ENCODE measurements around the gene C5. TPM values are rescaled to one million over a fixed set of nuclear protein-coding genes. Genes with fewer than 3 reads are reported as not detected.

Gene C5
- total and polyA plus RNA-seq, 2 donors (not counting 1 experiment from before 2014, with no cell fraction given): 1.9 to 7.3 TPM

- Histone ChIP-seq H2AFZ (ENCODE audit: low read length) (no peak overlapping the region), H3K79me2 (ENCODE audit: control insufficient read depth, insufficient read depth, low read length) (no peaks in the 10 kb centered on the region), H3K4me1 (ENCODE audit: control insufficient read depth, extremely low read depth, insufficient read depth, low read length) (peaks cover 2% of the 10 kb centered on the region), H3K4me2 (ENCODE audit: extremely low read depth, insufficient read depth, low read length) (no peak overlapping the region), H3K9ac (ENCODE audit: insufficient read depth, low read length) (no peak overlapping the region), H3K9me3 (ENCODE audit: control insufficient read depth, insufficient read depth, low read depth, low read length) (no peaks in the 10 kb centered on the region), H3K27me3 (ENCODE audit: control insufficient read depth, insufficient read depth, low read length) (no peaks in the 10 kb centered on the region), H3K4me3 (replicated peaks in 1 of 4; ENCODE audit: control extremely low read depth in 1 of 4, insufficient read depth in 1 of 4, low read depth in 3 of 4, low read length in 4 of 4) (no peak overlapping the region), H3K36me3 (ENCODE audit: control insufficient read depth, insufficient read depth, low read length) (no peaks in the 10 kb centered on the region), H4K20me1 (ENCODE audit: control insufficient read depth, extremely low read depth, insufficient read depth, low read length) (no peaks in the 10 kb centered on the region), H3K27ac (ENCODE audit: insufficient read depth, low read length) (no peak overlapping the region)
- DNase-seq (ENCODE audit: low read depth in 2 of 2): no peak
- TF ChIP-seq CTCF (conservative IDR thresholded peaks at IDR 0.05 in 1 of 2, IDR thresholded peaks at IDR 0.05 in 1 of 2; ENCODE audit: low read depth in 1 of 2, low read length in 2 of 2) (no peak), EZH2 (IDR thresholded peaks at IDR 0.05; ENCODE audit: low read length, missing control alignments) (no peak)
Measured at GRCh38 chr9:121026768-121027167, 23.3 kb downstream of the C5 start.

GRCh38 chr9:121026260-121026691 lies 23.8 kb downstream of the C5 start:
- Histone ChIP-seq H3K9me3 (ENCODE audit: control insufficient read depth, insufficient read depth, low read depth, low read length) (no peaks in the 10 kb centered on the region), H3K4me1 (ENCODE audit: control insufficient read depth, extremely low read depth, insufficient read depth, low read length) (peaks cover 2% of the 10 kb centered on the region), H3K27ac (ENCODE audit: insufficient read depth, low read length) (no peak overlapping the region), H3K36me3 (ENCODE audit: control insufficient read depth, insufficient read depth, low read length) (no peaks in the 10 kb centered on the region), H3K79me2 (ENCODE audit: control insufficient read depth, insufficient read depth, low read length) (no peaks in the 10 kb centered on the region), H3K27me3 (ENCODE audit: control insufficient read depth, insufficient read depth, low read length) (no peaks in the 10 kb centered on the region), H3K4me3 (replicated peaks in 1 of 4; ENCODE audit: control extremely low read depth in 1 of 4, insufficient read depth in 1 of 4, low read depth in 3 of 4, low read length in 4 of 4) (no peak overlapping the region), H2AFZ (ENCODE audit: low read length) (no peak overlapping the region), H3K9ac (ENCODE audit: insufficient read depth, low read length) (no peak overlapping the region), H4K20me1 (ENCODE audit: control insufficient read depth, extremely low read depth, insufficient read depth, low read length) (no peaks in the 10 kb centered on the region), H3K4me2 (ENCODE audit: extremely low read depth, insufficient read depth, low read length) (no peak overlapping the region)
- no peak for TF ChIP-seq CTCF (conservative IDR thresholded peaks at IDR 0.05 in 1 of 2, IDR thresholded peaks at IDR 0.05 in 1 of 2; ENCODE audit: low read depth in 1 of 2, low read length in 2 of 2)
- no peak for TF ChIP-seq EZH2 (IDR thresholded peaks at IDR 0.05; ENCODE audit: low read length, missing control alignments)
- peak in 1 of 2 donors; percentile 50 for DNase-seq (ENCODE audit: low read depth in 2 of 2)

- peaks cover 2% of the 10 kb centered on the region for H3K4me1 ChIP-seq (ENCODE audit: control insufficient read depth, extremely low read depth, insufficient read depth, low read length)
- H3K4me2 ChIP-seq (ENCODE audit: extremely low read depth, insufficient read depth, low read length): no peak overlapping the region
- H3K79me2 ChIP-seq (ENCODE audit: control insufficient read depth, insufficient read depth, low read length): no peaks in the 10 kb centered on the region
- H3K4me3 ChIP-seq (replicated peaks in 1 of 4; ENCODE audit: control extremely low read depth in 1 of 4, insufficient read depth in 1 of 4, low read depth in 3 of 4, low read length in 4 of 4): no peak overlapping the region
- no peaks in the 10 kb centered on the region for H3K36me3 ChIP-seq (ENCODE audit: control insufficient read depth, insufficient read depth, low read length)
- no peaks in the 10 kb centered on the region for H4K20me1 ChIP-seq (ENCODE audit: control insufficient read depth, extremely low read depth, insufficient read depth, low read length)
- no peak overlapping the region for H2AFZ ChIP-seq (ENCODE audit: low read length)
- no peaks in the 10 kb centered on the region for H3K27me3 ChIP-seq (ENCODE audit: control insufficient read depth, insufficient read depth, low read length)
- no peak for TF ChIP-seq CTCF (conservative IDR thresholded peaks at IDR 0.05 in 1 of 2, IDR thresholded peaks at IDR 0.05 in 1 of 2; ENCODE audit: low read depth in 1 of 2, low read length in 2 of 2)
- TF ChIP-seq EZH2 (IDR thresholded peaks at IDR 0.05; ENCODE audit: low read length, missing control alignments): no peak
- no peaks in the 10 kb centered on the region for H3K9me3 ChIP-seq (ENCODE audit: control insufficient read depth, insufficient read depth, low read depth, low read length)
- H3K9ac ChIP-seq (ENCODE audit: insufficient read depth, low read length): no peak overlapping the region
- no peak overlapping the region for H3K27ac ChIP-seq (ENCODE audit: insufficient read depth, low read length)
- DNase-seq (ENCODE audit: low read depth in 2 of 2): no peak
Measured at GRCh38 chr9:121024237-121024636, 25.8 kb downstream of the C5 start.

Measured in fibroblast of lung (primary cell).